BE2C (cell line): ENCODE measurements around the gene RPS6KA5.

Experiments used
- DNase-seq: peaks from one replicate; pipeline ENCODE4 v3.0.0-alpha.2; 2020
- H3K27me3 ChIP-seq: fragments of 250-450 bp; sonication (Bioruptor Pico); 2 replicates; pipeline ENCODE4 v1.5.1; 2020; ENCODE audit warnings: mild to moderate bottlenecking
- H3K36me3 ChIP-seq: fragments of 250-450 bp; sonication (Bioruptor Pico); 2 replicates; pipeline ENCODE4 v1.5.1; 2020; ENCODE audit warnings: mild to moderate bottlenecking
- H3K4me1 ChIP-seq: fragments of 250-450 bp; sonication (Bioruptor Pico); 2 replicates; pipeline ENCODE4 v1.5.1; 2020
- H3K4me3 ChIP-seq: 2 replicates; pipeline ENCODE4 v1.5.1; 2011; ENCODE audit warnings: low read depth, low read length
- H3K9me3 ChIP-seq: fragments of 250-450 bp; sonication (Bioruptor Pico); 2 replicates; pipeline ENCODE4 v1.5.1; 2020
- TF ChIP-seq, protein P1 (sequence below): IDR thresholded peaks from 2 replicates; pipeline ENCODE4 v1.5.1; 2012; ENCODE audit warnings: mild to moderate bottlenecking, low read depth, low read length

The RPS6KA5 gene

DNA sequence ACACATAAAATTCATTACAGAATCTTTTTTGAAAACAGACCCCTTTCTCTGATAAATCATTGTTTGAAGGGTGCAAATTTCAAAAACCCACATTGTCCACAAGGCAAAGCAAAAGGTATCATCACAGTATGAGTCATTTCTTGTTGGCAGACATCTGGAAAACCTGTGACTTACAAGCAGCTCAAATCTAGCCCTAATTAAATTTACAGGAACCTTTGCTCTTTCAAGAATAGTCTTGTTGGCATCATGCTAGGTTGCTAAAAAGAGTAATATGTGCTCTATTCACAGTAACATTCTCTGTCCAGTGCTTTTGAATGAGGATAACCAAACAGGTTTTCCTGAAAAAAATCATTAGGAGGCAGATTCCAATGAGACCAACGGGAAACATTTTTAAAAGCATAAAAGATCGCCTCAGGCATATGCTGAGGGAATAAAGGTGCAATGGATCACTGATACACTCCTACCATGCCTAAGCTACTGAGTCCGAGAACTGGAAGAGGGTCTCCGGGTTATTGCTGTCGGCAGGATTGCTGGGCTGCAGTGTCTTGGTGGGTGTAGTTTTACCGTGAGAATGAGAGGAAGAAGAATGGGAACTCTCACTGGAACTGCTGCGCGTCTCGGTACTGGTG lies 188.7 kb downstream of the RPS6KA5 start:
- no peak for DNase-seq
- no peaks in the 10 kb centered on the region for H3K9me3 ChIP-seq
- H3K27me3 ChIP-seq = no peaks in the 10 kb centered on the region
- H3K36me3 ChIP-seq = no peaks in the 10 kb centered on the region
- H3K4me3 ChIP-seq = no peak overlapping the region
- TF ChIP-seq, protein P1, sequence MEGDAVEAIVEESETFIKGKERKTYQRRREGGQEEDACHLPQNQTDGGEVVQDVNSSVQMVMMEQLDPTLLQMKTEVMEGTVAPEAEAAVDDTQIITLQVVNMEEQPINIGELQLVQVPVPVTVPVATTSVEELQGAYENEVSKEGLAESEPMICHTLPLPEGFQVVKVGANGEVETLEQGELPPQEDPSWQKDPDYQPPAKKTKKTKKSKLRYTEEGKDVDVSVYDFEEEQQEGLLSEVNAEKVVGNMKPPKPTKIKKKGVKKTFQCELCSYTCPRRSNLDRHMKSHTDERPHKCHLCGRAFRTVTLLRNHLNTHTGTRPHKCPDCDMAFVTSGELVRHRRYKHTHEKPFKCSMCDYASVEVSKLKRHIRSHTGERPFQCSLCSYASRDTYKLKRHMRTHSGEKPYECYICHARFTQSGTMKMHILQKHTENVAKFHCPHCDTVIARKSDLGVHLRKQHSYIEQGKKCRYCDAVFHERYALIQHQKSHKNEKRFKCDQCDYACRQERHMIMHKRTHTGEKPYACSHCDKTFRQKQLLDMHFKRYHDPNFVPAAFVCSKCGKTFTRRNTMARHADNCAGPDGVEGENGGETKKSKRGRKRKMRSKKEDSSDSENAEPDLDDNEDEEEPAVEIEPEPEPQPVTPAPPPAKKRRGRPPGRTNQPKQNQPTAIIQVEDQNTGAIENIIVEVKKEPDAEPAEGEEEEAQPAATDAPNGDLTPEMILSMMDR = no peak
- H3K4me1 ChIP-seq = peaks cover 2% of the 10 kb centered on the region; the same call in 1 of the 2 replicates

DNA sequence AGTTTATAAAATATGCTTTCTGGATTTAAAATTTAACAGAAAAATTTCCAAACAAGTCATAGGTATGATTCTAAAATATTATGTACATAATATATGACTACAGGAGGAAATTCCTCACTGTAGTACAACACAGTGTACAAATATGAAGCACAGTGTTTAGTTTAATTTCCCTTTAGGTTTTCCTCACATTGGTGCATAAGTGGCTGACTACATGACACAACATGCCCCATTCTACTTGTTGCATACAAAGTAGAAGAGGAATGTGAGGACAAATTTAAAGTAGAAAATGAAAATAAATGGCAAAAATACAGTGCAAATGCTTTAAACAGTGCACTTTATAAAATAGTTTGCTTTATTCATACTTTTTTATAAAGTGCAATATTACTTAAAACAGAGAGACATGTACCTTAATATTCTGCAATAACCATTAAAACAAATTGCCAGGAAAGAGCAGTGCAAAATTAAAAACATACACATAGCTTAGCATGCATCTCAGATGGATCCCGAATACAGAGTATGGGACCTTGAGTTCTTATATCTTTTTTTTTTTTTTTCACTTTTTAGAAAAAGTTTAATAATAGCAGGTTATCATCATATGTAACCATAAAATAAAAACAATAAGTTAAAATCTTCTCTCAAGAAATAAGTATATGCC lies 189.4 kb downstream of the RPS6KA5 start:
- Histone ChIP-seq H3K4me3 (no peak overlapping the region), H3K27me3 (no peaks in the 10 kb centered on the region), H3K36me3 (no peaks in the 10 kb centered on the region), H3K9me3 (no peaks in the 10 kb centered on the region), H3K4me1 (peaks cover 2% of the 10 kb centered on the region; the same call in 1 of the 2 replicates)
- TF ChIP-seq, protein P1 = no peak
- no peak for DNase-seq

DNA sequence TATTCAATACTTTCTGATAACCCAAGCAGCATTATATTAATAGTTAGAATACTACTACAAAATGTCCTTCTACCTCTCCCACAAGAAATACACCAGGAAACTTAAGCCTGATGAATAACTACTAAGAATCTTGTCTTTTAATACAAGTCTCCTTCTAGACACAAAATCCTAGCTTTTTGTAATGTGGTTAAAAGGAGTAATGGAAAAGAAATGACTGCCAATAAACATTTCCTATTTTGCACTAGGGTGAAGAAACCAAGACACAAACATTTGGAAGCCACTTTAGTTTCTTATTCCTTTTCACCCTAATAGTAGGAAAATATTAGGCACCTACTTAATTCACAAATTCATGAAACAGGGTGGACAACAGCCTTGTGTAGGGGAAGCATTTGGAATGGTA lies 192.9 kb downstream of the RPS6KA5 start:
- no peak for DNase-seq
- TF ChIP-seq, protein P1 = no peak
- Histone ChIP-seq H3K4me1 (peaks cover 2% of the 10 kb centered on the region; the same call in 1 of the 2 replicates), H3K4me3 (no peak overlapping the region), H3K27me3 (no peaks in the 10 kb centered on the region), H3K36me3 (no peaks in the 10 kb centered on the region), H3K9me3 (no peaks in the 10 kb centered on the region)

DNA sequence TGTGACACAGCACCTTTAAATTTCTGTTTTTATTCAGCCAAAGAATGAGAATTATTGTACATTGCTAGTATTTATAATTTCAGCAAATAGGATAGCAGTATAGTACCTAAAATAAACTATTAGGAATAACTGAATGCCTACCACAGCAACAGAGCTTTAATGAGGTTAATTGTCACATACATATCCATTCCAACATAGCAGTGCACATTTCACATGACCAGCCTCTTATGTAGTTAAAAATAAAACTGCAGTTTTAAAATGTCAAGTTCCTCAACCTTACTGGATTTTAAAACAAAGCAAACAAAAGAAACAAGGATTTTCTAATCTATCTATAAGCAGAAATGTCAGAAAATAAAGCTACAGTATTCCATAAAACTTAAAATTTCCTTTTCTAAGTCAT lies 193.6 kb downstream of the RPS6KA5 start:
- TF ChIP-seq, protein P1 = no peak
- Histone ChIP-seq H3K27me3 (no peaks in the 10 kb centered on the region), H3K4me1 (peaks cover 2% of the 10 kb centered on the region; the same call in 1 of the 2 replicates), H3K36me3 (no peaks in the 10 kb centered on the region), H3K4me3 (no peak overlapping the region), H3K9me3 (no peaks in the 10 kb centered on the region)
- DNase-seq = no peak

DNA sequence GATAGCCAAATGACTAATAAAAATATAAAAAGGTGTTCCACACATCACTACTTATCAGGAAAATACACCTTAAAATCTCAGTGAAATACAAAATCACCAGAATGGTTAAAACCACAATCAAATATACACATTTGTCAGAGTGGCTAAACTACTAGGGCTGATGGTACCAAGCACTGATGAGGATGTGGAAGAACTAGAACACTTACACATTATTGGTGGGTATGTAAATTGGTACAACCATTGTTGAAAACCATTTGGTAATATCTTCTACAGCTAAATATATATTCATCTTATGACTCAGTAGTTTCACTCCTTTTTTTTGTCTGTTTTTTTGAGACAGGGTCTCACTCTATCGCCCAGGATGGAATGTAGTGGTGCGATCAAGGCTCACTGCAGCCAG lies 195.7 kb downstream of the RPS6KA5 start:
- TF ChIP-seq, protein P1 = no peak
- no peak overlapping the region for H3K4me3 ChIP-seq
- no peaks in the 10 kb centered on the region for H3K27me3 ChIP-seq
- no peak for DNase-seq
- H3K4me1 ChIP-seq = no peaks in the 10 kb centered on the region
- no peaks in the 10 kb centered on the region for H3K36me3 ChIP-seq
- no peaks in the 10 kb centered on the region for H3K9me3 ChIP-seq

DNA sequence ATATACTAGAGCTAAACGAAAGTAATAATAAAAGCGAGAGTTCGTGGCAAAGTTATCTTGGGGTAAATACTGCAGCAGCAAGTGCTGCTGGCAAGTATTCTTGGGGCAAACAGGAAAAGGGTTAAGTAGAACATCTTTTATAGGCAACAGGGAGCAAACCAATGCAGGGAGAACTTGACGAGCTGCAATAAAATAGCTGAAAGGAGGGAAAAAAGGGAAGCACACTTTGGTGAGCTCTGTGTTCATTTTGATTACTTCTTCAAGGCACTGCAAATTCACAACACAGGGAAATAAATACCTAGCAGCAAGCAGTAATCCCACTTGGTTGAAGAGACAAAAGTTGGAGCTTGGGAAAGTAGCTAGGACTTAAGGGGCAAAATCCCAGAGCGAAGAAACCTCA lies 201.9 kb downstream of the RPS6KA5 start:
- Histone ChIP-seq H3K9me3 (no peaks in the 10 kb centered on the region), H3K4me3 (no peak overlapping the region), H3K4me1 (no peaks in the 10 kb centered on the region), H3K36me3 (no peaks in the 10 kb centered on the region), H3K27me3 (no peaks in the 10 kb centered on the region)
- no peak for DNase-seq
- TF ChIP-seq, protein P1 = no peak
